ENCODE measurements around the gene DGKG.

DNA sequence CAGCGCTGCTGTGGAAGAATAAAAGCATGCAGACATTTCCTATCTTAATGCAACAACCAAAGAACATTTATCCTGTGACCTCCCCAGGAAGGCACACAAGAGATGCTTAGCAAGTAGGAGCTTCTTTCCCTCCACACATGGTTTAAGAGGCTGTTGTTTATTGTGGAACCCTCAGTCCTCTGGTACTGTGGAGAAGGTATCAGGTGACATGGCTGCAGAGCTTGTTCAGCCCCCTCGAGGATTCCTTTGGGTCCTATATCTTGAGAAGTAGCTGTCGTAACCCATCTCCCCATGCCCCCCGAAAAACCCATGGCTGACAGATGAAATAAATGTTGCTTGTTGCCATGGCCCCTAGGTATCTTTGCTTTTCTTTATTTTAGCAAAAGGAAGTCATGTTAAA, 232.8 kb downstream of the DGKG start:
- TF ChIP-seq POLR2A (IDR thresholded peaks at IDR 0.05; ENCODE audit: low read length) (no peak), GATA1 (IDR thresholded peaks at IDR 0.05; ENCODE audit: low read depth, low read length) (no peak)
